ENCODE results near the gene AKR1C1. TPM values are rescaled to one million over a fixed set of nuclear protein-coding genes. Genes with fewer than 3 reads are reported as not detected.
"Not testable (repeated sequence)": the region's sequence is repeated elsewhere in the genome, so short reads cannot be mapped to it uniquely, and the experiment has no call there.

The AKR1C1 gene
- 5.2 and 74.0 TPM in 2 replicates for total RNA-seq (2014; rRNA removed; shearing (Covaris generic); ENCODE audit: low replicate concordance)

- H3K27me3 ChIP-seq, DNase-seq, H3K9me3 ChIP-seq, H3K36me3 ChIP-seq: not testable (repeated sequence)
- peak within 1 kb of the TSS; percentile 24 for H3K4me3 ChIP-seq
Observed at GRCh38 chr10:4962876-4963814, at the start of gene AKR1C1. TSS of gene AKR1C1 (plus strand) at chr10:4963415. CDS start at chr10:4963445, 30 bp downstream.

- no peaks in the 10 kb centered on the region for H3K36me3 ChIP-seq
- H3K4me3 ChIP-seq = no peak overlapping the region
- no peaks in the 10 kb centered on the region for H3K9me3 ChIP-seq
- DNase-seq = no peak
- H3K27me3 ChIP-seq = no peaks in the 10 kb centered on the region
Observed at GRCh38 chr10:4914213-4914850, 48.9 kb upstream of the AKR1C1 start.

- no peaks in the 10 kb centered on the region for H3K27me3 ChIP-seq
- no peaks in the 10 kb centered on the region for H3K36me3 ChIP-seq
- H3K9me3 ChIP-seq = no peaks in the 10 kb centered on the region
- DNase-seq = no peak
- H3K4me3 ChIP-seq = no peak overlapping the region
Observed at GRCh38 chr10:4916086-4916716, 47.0 kb upstream of the AKR1C1 start.

GRCh38 chr10:4918236-4918635, 45.0 kb upstream of the AKR1C1 start:
- Histone ChIP-seq H3K4me3 (no peak overlapping the region), H3K36me3 (no peaks in the 10 kb centered on the region), H3K27me3 (no peaks in the 10 kb centered on the region), H3K9me3 (no peaks in the 10 kb centered on the region)
- DNase-seq = no peak

GRCh38 chr10:4924482-4924881, 38.7 kb upstream of the AKR1C1 start:
- not testable (repeated sequence) for H3K27me3 ChIP-seq, H3K4me3 ChIP-seq, H3K36me3 ChIP-seq, DNase-seq, H3K9me3 ChIP-seq

GRCh38 chr10:4926400-4926799, 36.8 kb upstream of the AKR1C1 start:
- Histone ChIP-seq H3K27me3 (no peaks in the 10 kb centered on the region), H3K9me3 (no peaks in the 10 kb centered on the region), H3K36me3 (no peaks in the 10 kb centered on the region), H3K4me3 (no peak overlapping the region)
- no peak for DNase-seq

GRCh38 chr10:4931587-4931986, 31.6 kb upstream of the AKR1C1 start:
- Histone ChIP-seq H3K4me3 (no peak overlapping the region), H3K9me3 (no peaks in the 10 kb centered on the region), H3K27me3 (no peaks in the 10 kb centered on the region), H3K36me3 (no peaks in the 10 kb centered on the region)
- DNase-seq = no peak

GRCh38 chr10:4934391-4934987, 28.7 kb upstream of the AKR1C1 start:
- Histone ChIP-seq H3K27me3 (no peaks in the 10 kb centered on the region), H3K4me3 (no peak overlapping the region), H3K9me3 (no peaks in the 10 kb centered on the region), H3K36me3 (no peaks in the 10 kb centered on the region)
- DNase-seq = no peak

- no peaks in the 10 kb centered on the region for H3K27me3 ChIP-seq
- no peaks in the 10 kb centered on the region for H3K36me3 ChIP-seq
- no peak for DNase-seq
- H3K9me3 ChIP-seq = no peaks in the 10 kb centered on the region
- no peak overlapping the region for H3K4me3 ChIP-seq
Observed at GRCh38 chr10:4937346-4937745, 25.9 kb upstream of the AKR1C1 start.

GRCh38 chr10:4939224-4940072, 23.8 kb upstream of the AKR1C1 start:
- H3K4me3 ChIP-seq = no peak overlapping the region
- H3K9me3 ChIP-seq = no peaks in the 10 kb centered on the region
- no peaks in the 10 kb centered on the region for H3K36me3 ChIP-seq
- no peaks in the 10 kb centered on the region for H3K27me3 ChIP-seq
- no peak for DNase-seq

- H3K4me3 ChIP-seq, H3K27me3 ChIP-seq, H3K9me3 ChIP-seq, DNase-seq, H3K36me3 ChIP-seq: not testable (repeated sequence)
Observed at GRCh38 chr10:4940073-4940428, 23.2 kb upstream of the AKR1C1 start.

GRCh38 chr10:4940909-4941308, 22.3 kb upstream of the AKR1C1 start:
- not testable (repeated sequence) for H3K9me3 ChIP-seq, H3K27me3 ChIP-seq, H3K36me3 ChIP-seq, H3K4me3 ChIP-seq, DNase-seq

- no peak for DNase-seq
- H3K9me3 ChIP-seq = no peaks in the 10 kb centered on the region
Observed at GRCh38 chr10:4941540-4942330, 21.5 kb upstream of the AKR1C1 start.

GRCh38 chr10:4942931-4943330, 20.3 kb upstream of the AKR1C1 start:
- H3K27me3 ChIP-seq, H3K9me3 ChIP-seq, H3K36me3 ChIP-seq, H3K4me3 ChIP-seq: not testable (repeated sequence)
- DNase-seq = peak; percentile 67

More at GRCh38 chr10:4941540-4942330, 21.5 kb upstream of the AKR1C1 start:
- Histone ChIP-seq H3K27me3 (no peaks in the 10 kb centered on the region), H3K4me3 (no peak overlapping the region), H3K36me3 (no peaks in the 10 kb centered on the region)

- not testable (repeated sequence) for H3K4me3 ChIP-seq, H3K9me3 ChIP-seq, DNase-seq, H3K36me3 ChIP-seq, H3K27me3 ChIP-seq
Observed at GRCh38 chr10:4943416-4943815, 19.8 kb upstream of the AKR1C1 start.

GRCh38 chr10:4943821-4944220, 19.4 kb upstream of the AKR1C1 start:
- no peak for DNase-seq
- Histone ChIP-seq H3K9me3 (no peaks in the 10 kb centered on the region), H3K4me3 (no peak overlapping the region), H3K36me3 (no peaks in the 10 kb centered on the region), H3K27me3 (no peaks in the 10 kb centered on the region)
